ENCODE results near the gene TECTB. TPM values are rescaled to one million over a fixed set of nuclear protein-coding genes. Genes with fewer than 3 reads are reported as not detected.

The TECTB gene
- total RNA-seq, 1 experiment from 2014 or later: not detected

DNA sequence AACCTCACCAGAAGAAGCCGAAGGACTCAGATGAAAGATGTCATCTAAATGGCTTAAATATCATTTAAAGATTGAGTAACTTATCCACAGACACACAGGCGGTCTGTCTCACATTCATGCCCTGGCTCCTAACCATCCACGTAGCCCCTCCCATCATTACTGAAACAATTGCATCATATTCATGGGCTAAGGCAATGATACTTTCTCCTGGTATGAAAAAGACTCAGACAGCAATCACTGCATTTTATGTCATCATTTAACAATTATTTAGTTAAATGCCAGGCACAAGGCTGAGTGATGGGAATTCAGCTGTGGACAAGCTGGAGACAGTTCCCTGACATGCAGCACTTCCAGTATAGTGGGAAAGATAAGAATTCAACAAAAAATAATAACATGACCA is 11.2 kb upstream of the TECTB start (continued):
- no peak for TF ChIP-seq SOX15 (CRISPR knock-in tag; IDR thresholded peaks at IDR 0.05)

DNA sequence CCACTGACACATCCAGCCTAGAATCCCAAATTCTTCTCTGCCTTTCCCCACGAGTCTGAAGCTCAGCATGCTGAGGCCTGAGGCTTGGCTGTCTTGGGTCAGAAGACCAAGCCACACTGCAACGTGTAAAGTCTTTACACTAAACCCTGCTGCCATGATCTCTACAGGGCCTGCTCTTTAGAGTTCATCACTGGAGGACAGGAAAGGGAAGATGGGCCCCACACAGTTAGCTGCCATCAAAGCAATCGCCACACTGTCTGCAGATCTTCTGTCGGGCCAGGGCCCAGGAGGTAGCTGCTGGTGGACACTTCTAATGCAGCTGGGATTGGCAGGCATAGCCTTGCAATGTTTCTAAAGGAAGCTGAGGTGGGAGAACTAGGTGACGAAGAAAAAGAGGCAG is 8.4 kb upstream of the TECTB start:
- TF ChIP-seq, protein P1, sequence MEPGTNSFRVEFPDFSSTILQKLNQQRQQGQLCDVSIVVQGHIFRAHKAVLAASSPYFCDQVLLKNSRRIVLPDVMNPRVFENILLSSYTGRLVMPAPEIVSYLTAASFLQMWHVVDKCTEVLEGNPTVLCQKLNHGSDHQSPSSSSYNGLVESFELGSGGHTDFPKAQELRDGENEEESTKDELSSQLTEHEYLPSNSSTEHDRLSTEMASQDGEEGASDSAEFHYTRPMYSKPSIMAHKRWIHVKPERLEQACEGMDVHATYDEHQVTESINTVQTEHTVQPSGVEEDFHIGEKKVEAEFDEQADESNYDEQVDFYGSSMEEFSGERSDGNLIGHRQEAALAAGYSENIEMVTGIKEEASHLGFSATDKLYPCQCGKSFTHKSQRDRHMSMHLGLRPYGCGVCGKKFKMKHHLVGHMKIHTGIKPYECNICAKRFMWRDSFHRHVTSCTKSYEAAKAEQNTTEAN (CRISPR knock-in tag; IDR thresholded peaks at IDR 0.05): no peak
- TF ChIP-seq, protein P2, sequence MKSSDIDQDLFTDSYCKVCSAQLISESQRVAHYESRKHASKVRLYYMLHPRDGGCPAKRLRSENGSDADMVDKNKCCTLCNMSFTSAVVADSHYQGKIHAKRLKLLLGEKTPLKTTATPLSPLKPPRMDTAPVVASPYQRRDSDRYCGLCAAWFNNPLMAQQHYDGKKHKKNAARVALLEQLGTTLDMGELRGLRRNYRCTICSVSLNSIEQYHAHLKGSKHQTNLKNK (CRISPR knock-in tag; IDR thresholded peaks at IDR 0.05): no peak
- TF ChIP-seq, protein P3, sequence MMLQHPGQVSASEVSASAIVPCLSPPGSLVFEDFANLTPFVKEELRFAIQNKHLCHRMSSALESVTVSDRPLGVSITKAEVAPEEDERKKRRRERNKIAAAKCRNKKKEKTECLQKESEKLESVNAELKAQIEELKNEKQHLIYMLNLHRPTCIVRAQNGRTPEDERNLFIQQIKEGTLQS (CRISPR knock-in tag; conservative IDR thresholded peaks at IDR 0.05): no peak
- no peak for TF ChIP-seq NFYB (CRISPR knock-in tag; conservative IDR thresholded peaks at IDR 0.05; ENCODE audit: low read depth)
- TF ChIP-seq GTF2I (CRISPR knock-in tag; conservative IDR thresholded peaks at IDR 0.05): no peak
- TF ChIP-seq, protein P4, sequence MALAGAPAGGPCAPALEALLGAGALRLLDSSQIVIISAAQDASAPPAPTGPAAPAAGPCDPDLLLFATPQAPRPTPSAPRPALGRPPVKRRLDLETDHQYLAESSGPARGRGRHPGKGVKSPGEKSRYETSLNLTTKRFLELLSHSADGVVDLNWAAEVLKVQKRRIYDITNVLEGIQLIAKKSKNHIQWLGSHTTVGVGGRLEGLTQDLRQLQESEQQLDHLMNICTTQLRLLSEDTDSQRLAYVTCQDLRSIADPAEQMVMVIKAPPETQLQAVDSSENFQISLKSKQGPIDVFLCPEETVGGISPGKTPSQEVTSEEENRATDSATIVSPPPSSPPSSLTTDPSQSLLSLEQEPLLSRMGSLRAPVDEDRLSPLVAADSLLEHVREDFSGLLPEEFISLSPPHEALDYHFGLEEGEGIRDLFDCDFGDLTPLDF (CRISPR knock-in tag; IDR thresholded peaks at IDR 0.05): no peak
- TF ChIP-seq, protein P5, sequence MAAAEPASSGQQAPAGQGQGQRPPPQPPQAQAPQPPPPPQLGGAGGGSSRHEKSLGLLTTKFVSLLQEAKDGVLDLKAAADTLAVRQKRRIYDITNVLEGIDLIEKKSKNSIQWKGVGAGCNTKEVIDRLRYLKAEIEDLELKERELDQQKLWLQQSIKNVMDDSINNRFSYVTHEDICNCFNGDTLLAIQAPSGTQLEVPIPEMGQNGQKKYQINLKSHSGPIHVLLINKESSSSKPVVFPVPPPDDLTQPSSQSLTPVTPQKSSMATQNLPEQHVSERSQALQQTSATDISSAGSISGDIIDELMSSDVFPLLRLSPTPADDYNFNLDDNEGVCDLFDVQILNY (CRISPR knock-in tag; IDR thresholded peaks at IDR 0.05): no peak
- TF ChIP-seq, protein P6, sequence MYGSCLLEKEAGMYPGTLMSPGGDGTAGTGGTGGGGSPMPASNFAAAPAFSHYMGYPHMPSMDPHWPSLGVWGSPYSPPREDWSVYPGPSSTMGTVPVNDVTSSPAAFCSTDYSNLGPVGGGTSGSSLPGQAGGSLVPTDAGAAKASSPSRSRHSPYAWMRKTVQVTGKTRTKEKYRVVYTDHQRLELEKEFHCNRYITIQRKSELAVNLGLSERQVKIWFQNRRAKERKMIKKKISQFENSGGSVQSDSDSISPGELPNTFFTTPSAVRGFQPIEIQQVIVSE (CRISPR knock-in tag; IDR thresholded peaks at IDR 0.05; ENCODE audit: borderline replicate concordance): no peak
- TF ChIP-seq SOX15 (CRISPR knock-in tag; IDR thresholded peaks at IDR 0.05): no peak
- TF ChIP-seq SMAD3 (CRISPR knock-in tag; IDR thresholded peaks at IDR 0.05; ENCODE audit: borderline replicate concordance): no peak
- TF ChIP-seq, protein P7, sequence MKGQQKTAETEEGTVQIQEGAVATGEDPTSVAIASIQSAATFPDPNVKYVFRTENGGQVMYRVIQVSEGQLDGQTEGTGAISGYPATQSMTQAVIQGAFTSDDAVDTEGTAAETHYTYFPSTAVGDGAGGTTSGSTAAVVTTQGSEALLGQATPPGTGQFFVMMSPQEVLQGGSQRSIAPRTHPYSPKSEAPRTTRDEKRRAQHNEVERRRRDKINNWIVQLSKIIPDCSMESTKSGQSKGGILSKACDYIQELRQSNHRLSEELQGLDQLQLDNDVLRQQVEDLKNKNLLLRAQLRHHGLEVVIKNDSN (CRISPR knock-in tag; IDR thresholded peaks at IDR 0.05): no peak
- no peak for TF ChIP-seq ZNF423 (CRISPR knock-in tag; IDR thresholded peaks at IDR 0.05)
- TF ChIP-seq ZNF219 (CRISPR knock-in tag; IDR thresholded peaks at IDR 0.05; ENCODE audit: borderline replicate concordance): no peak
- TF ChIP-seq MXD4 (CRISPR knock-in tag; IDR thresholded peaks at IDR 0.05; ENCODE audit: borderline replicate concordance): no peak
- TF ChIP-seq, protein P8, sequence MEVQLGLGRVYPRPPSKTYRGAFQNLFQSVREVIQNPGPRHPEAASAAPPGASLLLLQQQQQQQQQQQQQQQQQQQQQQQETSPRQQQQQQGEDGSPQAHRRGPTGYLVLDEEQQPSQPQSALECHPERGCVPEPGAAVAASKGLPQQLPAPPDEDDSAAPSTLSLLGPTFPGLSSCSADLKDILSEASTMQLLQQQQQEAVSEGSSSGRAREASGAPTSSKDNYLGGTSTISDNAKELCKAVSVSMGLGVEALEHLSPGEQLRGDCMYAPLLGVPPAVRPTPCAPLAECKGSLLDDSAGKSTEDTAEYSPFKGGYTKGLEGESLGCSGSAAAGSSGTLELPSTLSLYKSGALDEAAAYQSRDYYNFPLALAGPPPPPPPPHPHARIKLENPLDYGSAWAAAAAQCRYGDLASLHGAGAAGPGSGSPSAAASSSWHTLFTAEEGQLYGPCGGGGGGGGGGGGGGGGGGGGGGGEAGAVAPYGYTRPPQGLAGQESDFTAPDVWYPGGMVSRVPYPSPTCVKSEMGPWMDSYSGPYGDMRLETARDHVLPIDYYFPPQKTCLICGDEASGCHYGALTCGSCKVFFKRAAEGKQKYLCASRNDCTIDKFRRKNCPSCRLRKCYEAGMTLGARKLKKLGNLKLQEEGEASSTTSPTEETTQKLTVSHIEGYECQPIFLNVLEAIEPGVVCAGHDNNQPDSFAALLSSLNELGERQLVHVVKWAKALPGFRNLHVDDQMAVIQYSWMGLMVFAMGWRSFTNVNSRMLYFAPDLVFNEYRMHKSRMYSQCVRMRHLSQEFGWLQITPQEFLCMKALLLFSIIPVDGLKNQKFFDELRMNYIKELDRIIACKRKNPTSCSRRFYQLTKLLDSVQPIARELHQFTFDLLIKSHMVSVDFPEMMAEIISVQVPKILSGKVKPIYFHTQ (CRISPR knock-in tag; IDR thresholded peaks at IDR 0.05): no peak
- TF ChIP-seq ZNF232 (CRISPR knock-in tag; IDR thresholded peaks at IDR 0.05): no peak
- POLR2A ChIA-PET: no interaction called here
- Mint-ChIP-seq H3K36me3 (no peaks in the 10 kb centered on the region), H3K27me3 (ENCODE audit: low read depth) (no peaks in the 10 kb centered on the region), H3K27ac (no peak overlapping the region), H3K9me3 (no peaks in the 10 kb centered on the region), H3K4me1 (peaks cover 18% of the 10 kb centered on the region), H3K4me3 (no peak overlapping the region)
- ATAC-seq (no peak), DNase-seq (ENCODE audit: low spot score) (no peak)
- CTCF ChIA-PET: interaction anchor here (0.5 to 1.0 kb wide), 3 partner anchors 33 to 648 kb away, joined by 3 read pairs; no protein-coding TSS in a partner anchor
